Measurements from ENCODE around the gene CRACR2A.

Gene CRACR2A

DNA sequence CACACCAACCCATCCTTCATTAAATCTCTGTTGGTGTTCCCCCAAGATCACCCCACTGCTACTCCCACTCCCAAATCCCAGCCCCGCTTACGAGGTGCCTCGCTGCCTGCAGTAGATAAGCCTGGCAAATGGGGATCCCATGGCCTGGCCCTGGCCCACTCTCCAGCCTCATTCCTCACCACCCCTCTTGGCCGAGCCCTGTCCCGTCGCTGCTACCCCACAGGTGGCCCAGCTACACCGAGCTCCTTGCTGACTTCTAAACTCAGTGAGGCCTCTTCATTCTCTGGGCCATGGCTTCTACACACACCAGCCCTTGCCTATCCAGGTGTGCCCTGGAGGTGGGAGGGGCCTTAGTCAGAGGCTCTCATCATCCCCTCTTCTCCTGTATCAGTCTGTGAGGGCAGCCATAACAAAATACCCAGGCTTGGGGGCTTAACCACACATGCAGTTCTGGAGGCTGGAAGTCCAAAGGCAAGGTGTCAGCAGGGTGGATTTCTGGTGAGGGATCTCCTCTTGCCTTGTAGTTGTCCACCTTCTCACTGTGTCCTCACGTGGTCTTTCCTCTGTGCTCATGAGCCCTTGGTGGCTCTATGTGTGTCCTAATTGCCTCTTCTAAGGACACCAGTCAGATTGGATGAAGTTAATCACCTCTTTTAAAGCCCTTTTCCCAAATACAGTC, 169.1 kb downstream of the CRACR2A start:
- TF ChIP-seq PAX5 (IDR thresholded peaks at IDR 0.05; ENCODE audit: insufficient read depth, low read length, severe bottlenecking) (no peak), POLR2A (IDR thresholded peaks at IDR 0.05; ENCODE audit: low read depth, low read length) (no peak), POU2F2 (IDR thresholded peaks at IDR 0.05; ENCODE audit: low read depth, low read length) (no peak), POLR2AphosphoS5 (IDR thresholded peaks at IDR 0.05; ENCODE audit: low read depth, low read length) (no peak), TAF1 (IDR thresholded peaks at IDR 0.05; ENCODE audit: low read depth, low read length) (no peak), SPI1 (IDR thresholded peaks at IDR 0.05; ENCODE audit: low read depth, low read length) (no peak)
- no peak for FAIRE-seq
- DNase-seq (ENCODE audit: insufficient read length, low spot score): no peak

DNA sequence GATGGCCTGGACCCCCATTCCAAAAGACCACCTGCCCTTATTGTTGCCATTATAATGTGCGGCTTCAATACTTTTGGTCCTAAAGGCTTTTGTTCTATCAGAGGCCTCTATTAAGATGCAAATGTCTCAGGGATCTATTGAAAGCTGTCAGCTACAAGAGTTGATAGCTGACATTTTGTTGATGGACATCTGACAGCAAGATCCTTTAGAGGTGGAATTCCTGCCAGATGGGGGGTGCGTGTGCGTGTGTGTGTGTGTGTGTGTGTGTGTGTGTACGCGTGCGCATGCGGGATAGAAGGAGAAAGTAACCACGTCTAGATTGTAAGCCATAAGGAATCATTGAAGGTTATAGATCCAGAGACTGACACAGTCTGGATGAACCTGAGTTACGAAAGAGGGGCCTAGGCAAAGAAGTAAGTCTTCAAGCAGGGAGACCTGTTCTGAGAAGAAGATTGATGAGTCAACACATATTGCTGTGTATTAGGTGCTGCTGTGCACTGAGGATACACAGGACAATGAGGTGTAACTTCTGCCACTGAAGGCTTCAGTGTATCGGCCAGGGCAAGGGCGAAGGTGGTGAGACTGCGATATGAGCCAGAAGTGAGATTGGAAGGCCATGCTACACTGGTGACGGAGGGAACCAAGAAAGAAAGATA, 172.7 kb downstream of the CRACR2A start:
- FAIRE-seq: no peak
- TF ChIP-seq POLR2AphosphoS5 (IDR thresholded peaks at IDR 0.05; ENCODE audit: low read depth, low read length): no peak
- no peak for TF ChIP-seq POLR2A (IDR thresholded peaks at IDR 0.05; ENCODE audit: low read depth, low read length)
- no peak for TF ChIP-seq POU2F2 (IDR thresholded peaks at IDR 0.05; ENCODE audit: low read depth, low read length)
- TF ChIP-seq TAF1 (IDR thresholded peaks at IDR 0.05; ENCODE audit: low read depth, low read length): no peak
- no peak for TF ChIP-seq PAX5 (IDR thresholded peaks at IDR 0.05; ENCODE audit: insufficient read depth, low read length, severe bottlenecking)
- TF ChIP-seq SPI1 (IDR thresholded peaks at IDR 0.05; ENCODE audit: low read depth, low read length): no peak
- DNase-seq (ENCODE audit: insufficient read length, low spot score): no peak

DNA sequence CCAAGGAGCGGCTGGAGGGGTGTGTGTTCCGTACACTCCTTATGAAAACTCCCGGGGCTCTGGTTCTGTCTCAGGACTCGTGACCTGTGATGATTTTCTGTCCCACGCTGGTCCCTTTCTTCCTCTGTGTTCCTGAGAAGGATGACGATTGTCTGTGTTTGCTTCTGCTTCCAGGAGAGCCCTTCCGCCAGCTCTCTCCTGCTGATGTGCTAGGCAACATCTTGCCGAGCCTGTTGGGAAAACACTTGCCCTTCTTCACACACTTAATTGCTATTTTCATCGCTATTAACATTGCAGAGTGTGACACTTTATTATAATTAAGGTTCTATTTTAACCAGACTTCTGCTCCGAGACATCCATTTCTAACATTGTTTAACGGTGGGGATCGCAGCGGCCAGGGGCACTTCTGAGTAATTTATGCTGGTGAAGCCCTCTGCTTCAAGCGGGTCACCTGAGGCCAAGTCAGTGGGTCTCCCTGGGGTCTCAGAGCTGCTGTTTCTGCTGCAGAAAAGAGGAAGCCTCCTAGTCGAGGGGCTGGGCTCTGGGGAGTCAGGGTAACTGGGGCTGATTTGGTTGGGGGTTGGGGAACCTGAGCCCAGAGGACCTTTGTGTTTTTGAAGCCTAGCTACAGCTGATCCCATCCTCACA, 173.3 kb downstream of the CRACR2A start:
- no peak for FAIRE-seq
- no peak for TF ChIP-seq POLR2AphosphoS5 (IDR thresholded peaks at IDR 0.05; ENCODE audit: low read depth, low read length)
- TF ChIP-seq SPI1 (IDR thresholded peaks at IDR 0.05; ENCODE audit: low read depth, low read length): no peak
- TF ChIP-seq POLR2A (IDR thresholded peaks at IDR 0.05; ENCODE audit: low read depth, low read length): no peak
- no peak for TF ChIP-seq TAF1 (IDR thresholded peaks at IDR 0.05; ENCODE audit: low read depth, low read length)
- TF ChIP-seq POU2F2 (IDR thresholded peaks at IDR 0.05; ENCODE audit: low read depth, low read length): no peak
- no peak for TF ChIP-seq PAX5 (IDR thresholded peaks at IDR 0.05; ENCODE audit: insufficient read depth, low read length, severe bottlenecking)
- no peak for DNase-seq (ENCODE audit: insufficient read length, low spot score)

DNA sequence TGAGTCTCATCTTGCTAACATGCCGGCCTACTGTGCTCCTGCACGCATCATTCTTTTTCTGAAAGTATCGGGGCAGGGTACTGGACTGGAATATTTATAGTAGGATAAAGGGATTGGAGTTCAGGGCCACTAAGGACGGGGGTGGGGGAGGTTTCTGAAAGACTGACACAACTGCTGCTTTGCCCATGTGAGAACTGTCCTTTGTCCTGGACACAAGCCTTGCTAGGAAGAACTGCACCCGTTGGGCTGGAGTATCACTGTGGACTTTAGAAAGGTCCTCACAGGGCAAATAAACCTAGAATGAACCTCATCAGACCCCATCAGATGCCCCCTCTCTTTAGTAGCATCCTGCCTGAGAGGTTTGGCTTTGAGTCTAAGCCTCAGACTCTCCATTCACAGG, 174.4 kb downstream of the CRACR2A start:
- no peak for FAIRE-seq

DNA sequence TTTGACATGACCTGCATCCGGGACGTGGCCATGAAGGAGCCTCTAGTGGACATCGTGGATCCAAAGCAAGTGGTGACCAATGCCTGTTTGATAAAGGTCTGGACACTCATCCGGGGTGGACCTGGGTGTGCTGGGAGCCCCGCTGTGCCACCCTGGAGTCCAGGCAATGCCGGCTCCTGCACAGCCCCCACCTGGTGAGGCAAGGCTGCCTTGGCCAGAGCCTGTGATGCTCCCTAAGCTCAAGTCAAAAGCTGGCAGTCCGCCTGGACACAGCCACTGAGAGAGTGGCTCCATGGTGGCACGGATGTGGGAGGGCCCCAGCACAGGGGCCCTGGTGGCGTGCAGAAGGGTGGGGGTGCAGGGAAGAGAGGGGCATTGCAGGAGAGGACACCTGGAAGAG, 176.0 kb downstream of the CRACR2A start:
- TF ChIP-seq TAF1 (IDR thresholded peaks at IDR 0.05; ENCODE audit: low read depth, low read length): no peak
- TF ChIP-seq POLR2A (IDR thresholded peaks at IDR 0.05; ENCODE audit: low read depth, low read length): no peak
- no peak for TF ChIP-seq SPI1 (IDR thresholded peaks at IDR 0.05; ENCODE audit: low read depth, low read length)
- no peak for TF ChIP-seq POLR2AphosphoS5 (IDR thresholded peaks at IDR 0.05; ENCODE audit: low read depth, low read length)
- no peak for TF ChIP-seq POU2F2 (IDR thresholded peaks at IDR 0.05; ENCODE audit: low read depth, low read length)
- no peak for TF ChIP-seq PAX5 (IDR thresholded peaks at IDR 0.05; ENCODE audit: insufficient read depth, low read length, severe bottlenecking)
- DNase-seq (ENCODE audit: insufficient read length, low spot score): no peak
- no peak for FAIRE-seq

More for the DNA sequence above, 174.4 kb downstream of the CRACR2A start:
- no peak for DNase-seq (ENCODE audit: insufficient read length, low spot score)
- no peak for TF ChIP-seq POLR2A (IDR thresholded peaks at IDR 0.05; ENCODE audit: low read depth, low read length)
- no peak for TF ChIP-seq TAF1 (IDR thresholded peaks at IDR 0.05; ENCODE audit: low read depth, low read length)
- TF ChIP-seq POLR2AphosphoS5 (IDR thresholded peaks at IDR 0.05; ENCODE audit: low read depth, low read length): no peak
- no peak for TF ChIP-seq SPI1 (IDR thresholded peaks at IDR 0.05; ENCODE audit: low read depth, low read length)
- TF ChIP-seq PAX5 (IDR thresholded peaks at IDR 0.05; ENCODE audit: insufficient read depth, low read length, severe bottlenecking): no peak
- no peak for TF ChIP-seq POU2F2 (IDR thresholded peaks at IDR 0.05; ENCODE audit: low read depth, low read length)

DNA sequence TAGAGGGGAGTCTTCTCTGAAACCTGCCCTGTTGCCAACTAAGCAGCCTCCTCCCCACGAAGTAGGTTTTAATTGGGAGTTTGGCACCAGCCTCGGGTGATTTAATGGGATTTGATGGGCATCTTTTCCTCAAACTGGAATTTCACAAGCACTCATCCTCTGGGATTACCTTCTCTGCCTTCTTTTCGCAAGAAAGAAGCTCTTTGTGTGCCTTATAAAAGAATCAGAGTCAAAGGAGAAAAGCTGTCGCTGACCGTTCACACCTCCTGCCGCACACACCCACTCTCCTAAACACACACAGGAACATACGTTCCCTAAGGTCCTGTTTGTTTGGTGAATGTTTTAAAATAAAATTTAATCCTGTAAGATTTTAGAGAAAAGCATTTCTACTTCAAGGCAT, 177.9 kb downstream of the CRACR2A start:
- FAIRE-seq (no peak), DNase-seq (ENCODE audit: insufficient read length, low spot score) (no peak)
- TF ChIP-seq POLR2A (IDR thresholded peaks at IDR 0.05; ENCODE audit: low read depth, low read length) (no peak), PAX5 (IDR thresholded peaks at IDR 0.05; ENCODE audit: insufficient read depth, low read length, severe bottlenecking) (no peak), POLR2AphosphoS5 (IDR thresholded peaks at IDR 0.05; ENCODE audit: low read depth, low read length) (no peak), POU2F2 (IDR thresholded peaks at IDR 0.05; ENCODE audit: low read depth, low read length) (no peak), SPI1 (IDR thresholded peaks at IDR 0.05; ENCODE audit: low read depth, low read length) (no peak), TAF1 (IDR thresholded peaks at IDR 0.05; ENCODE audit: low read depth, low read length) (no peak)

DNA sequence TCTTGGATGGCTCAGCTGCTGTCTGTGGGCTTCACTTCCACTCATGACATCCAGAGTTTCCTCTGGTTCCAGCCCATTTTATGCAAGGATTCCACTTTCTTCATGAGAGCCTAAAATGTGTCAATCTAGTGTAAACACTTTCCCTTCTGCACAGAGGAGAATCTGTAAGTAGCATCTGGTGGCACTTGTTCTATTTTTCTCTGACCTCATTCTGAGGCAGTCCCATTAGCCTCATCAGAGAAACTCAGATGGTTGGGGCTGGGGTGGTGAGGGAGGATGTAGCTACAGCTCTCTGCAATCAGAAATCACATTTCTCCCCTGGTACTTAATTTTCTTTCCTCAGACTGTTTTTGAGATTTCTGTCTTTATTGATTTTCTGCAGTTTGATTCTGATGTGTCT, 180.3 kb downstream of the CRACR2A start:
- DNase-seq (ENCODE audit: insufficient read length, low spot score) (no peak), FAIRE-seq (no peak)
- TF ChIP-seq SPI1 (IDR thresholded peaks at IDR 0.05; ENCODE audit: low read depth, low read length) (no peak), PAX5 (IDR thresholded peaks at IDR 0.05; ENCODE audit: insufficient read depth, low read length, severe bottlenecking) (no peak), POLR2AphosphoS5 (IDR thresholded peaks at IDR 0.05; ENCODE audit: low read depth, low read length) (no peak), TAF1 (IDR thresholded peaks at IDR 0.05; ENCODE audit: low read depth, low read length) (no peak), POLR2A (IDR thresholded peaks at IDR 0.05; ENCODE audit: low read depth, low read length) (no peak), POU2F2 (IDR thresholded peaks at IDR 0.05; ENCODE audit: low read depth, low read length) (no peak)

DNA sequence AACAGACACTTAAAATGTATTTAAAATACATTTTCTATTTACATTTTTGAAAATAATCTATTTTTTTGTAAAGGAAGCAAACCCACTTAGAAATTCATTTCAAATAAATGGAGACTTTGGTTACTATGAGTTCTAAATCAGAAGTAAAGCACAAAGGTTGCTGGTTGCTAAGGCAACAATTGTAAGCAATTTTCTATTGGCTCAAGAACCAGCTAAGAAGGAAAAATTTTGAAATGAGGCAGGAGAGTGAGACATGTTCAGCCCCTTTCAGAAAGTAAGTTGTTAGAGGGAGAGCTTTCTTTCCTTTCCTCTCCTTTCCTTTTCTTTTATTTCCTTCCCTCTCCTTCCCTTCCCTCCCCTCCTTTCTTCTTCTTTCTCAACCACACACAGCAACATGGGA, 181.2 kb downstream of the CRACR2A start:
- TF ChIP-seq TAF1 (IDR thresholded peaks at IDR 0.05; ENCODE audit: low read depth, low read length) (no peak), POU2F2 (IDR thresholded peaks at IDR 0.05; ENCODE audit: low read depth, low read length) (no peak), SPI1 (IDR thresholded peaks at IDR 0.05; ENCODE audit: low read depth, low read length) (no peak), PAX5 (IDR thresholded peaks at IDR 0.05; ENCODE audit: insufficient read depth, low read length, severe bottlenecking) (no peak), POLR2AphosphoS5 (IDR thresholded peaks at IDR 0.05; ENCODE audit: low read depth, low read length) (no peak), POLR2A (IDR thresholded peaks at IDR 0.05; ENCODE audit: low read depth, low read length) (no peak)
- DNase-seq (ENCODE audit: insufficient read length, low spot score) (no peak), FAIRE-seq (no peak)

DNA sequence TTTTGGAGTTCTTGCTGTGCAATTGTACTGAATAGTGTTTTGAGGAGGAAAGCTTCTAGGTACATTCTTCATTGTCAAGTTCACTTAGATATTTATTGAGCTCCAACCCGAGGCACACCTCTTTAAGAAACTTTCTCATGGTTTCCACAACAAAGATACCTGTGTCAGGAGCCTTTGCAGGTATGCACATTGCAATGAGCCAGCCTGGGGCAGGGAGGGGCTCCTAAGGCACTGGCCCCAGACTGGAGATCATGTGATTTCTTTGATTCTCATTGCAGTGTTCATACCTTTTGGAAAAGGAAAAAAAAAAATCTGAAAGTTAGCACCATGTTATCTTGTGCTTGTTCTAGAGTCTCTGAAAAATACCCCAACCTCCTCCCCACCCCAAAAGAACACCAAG, 181.6 kb downstream of the CRACR2A start:
- TF ChIP-seq TAF1 (IDR thresholded peaks at IDR 0.05; ENCODE audit: low read depth, low read length): no peak
- no peak for TF ChIP-seq SPI1 (IDR thresholded peaks at IDR 0.05; ENCODE audit: low read depth, low read length)
- TF ChIP-seq POLR2A (IDR thresholded peaks at IDR 0.05; ENCODE audit: low read depth, low read length): no peak
- TF ChIP-seq PAX5 (IDR thresholded peaks at IDR 0.05; ENCODE audit: insufficient read depth, low read length, severe bottlenecking): no peak
- TF ChIP-seq POLR2AphosphoS5 (IDR thresholded peaks at IDR 0.05; ENCODE audit: low read depth, low read length): no peak
- no peak for TF ChIP-seq POU2F2 (IDR thresholded peaks at IDR 0.05; ENCODE audit: low read depth, low read length)

More for the DNA sequence above, 181.6 kb downstream of the CRACR2A start:
- no peak for DNase-seq (ENCODE audit: insufficient read length, low spot score)
- FAIRE-seq: no peak
